Left lung (tissue), 10 donors: ENCODE measurements around the gene PIM3. TPM values are rescaled to one million over a fixed set of nuclear protein-coding genes. Genes with fewer than 3 reads are reported as not detected.
"Not testable (repeated sequence)": the region's sequence is repeated elsewhere in the genome, so short reads cannot be mapped to it uniquely, and the experiment has no call there.

Experiments
- ATAC-seq: fragments of 200-7000 bp; cut with Tn5 transposase; one replicate; pipeline ENCODE4 v1.9.1; 2020; ENCODE audit warnings: moderate library complexity
- DNase-seq, 4 donors: peaks; one replicate each; pipeline ENCODE4 v3.0.0-alpha.2; 2013 to 2020
- H3K27ac ChIP-seq, 2 donors: fragments of 200-600 bp; sonication (generic) in 1 of 2; one replicate each; pipeline versions ENCODE4 v1.5.0 to v1.8.0; 2020 to 2021
- H3K27me3 ChIP-seq, 2 donors: fragments of 200-600 bp; sonication (generic) in 1 of 2; one replicate each; pipeline versions ENCODE4 v1.5.0 to v1.8.0; 2020 to 2021
- H3K36me3 ChIP-seq, 2 donors: fragments of 200-600 bp; sonication (generic) in 1 of 2; one replicate each; pipeline versions ENCODE4 v1.5.0 to v1.8.0; 2020 to 2021
- H3K4me1 ChIP-seq, 2 donors: fragments of 200-600 bp; one replicate each; pipeline ENCODE4 v1.8.0; 2021
- H3K4me3 ChIP-seq, 2 donors: fragments of 200-600 bp; sonication (generic) in 1 of 2; one replicate each; pipeline versions ENCODE4 v1.5.0 to v1.8.0; 2020 to 2021; ENCODE audit warnings: mild to moderate bottlenecking in 1 of 2
- H3K9me3 ChIP-seq, 2 donors: fragments of 200-600 bp; sonication (generic) in 1 of 2; one replicate each; pipeline versions ENCODE4 v1.5.0 to v1.8.0; 2020 to 2021
- CTCF ChIP-seq, 2 donors: fragments of 200-600 bp; sonication (generic) in 1 of 2; IDR thresholded peaks; one replicate each; pipeline versions ENCODE4 v1.5.0 to v1.8.0; 2021; ENCODE audit warnings: antibody characterized with exemption in 2 of 2
- intact Hi-C, 2 donors: fragments of 100-400 bp; cut with DNase I; formaldehyde crosslinking; loops; one replicate each; pipeline versions ENCODE4 v1.11.2 to v1.14.2; 2022
- polyA plus RNA-seq, 6 donors: library from polyadenylated mRNA; unstranded; fragments of 120-200 nt; gene quantifications; one replicate each; pipeline ENCODE4 v1.2.1, GENCODE V29; 2013; ENCODE audit not compliant: insufficient read length in 6 of 6
- total RNA-seq, 2 donors: library from RNA; stranded (reverse); fragmentation: NEBNext Ultra II Directional; extraction: Animal tissue kit (Norgen Biotek cat#: 25700); gene quantifications; one replicate each; pipeline ENCODE4 v1.2.1, GENCODE V29; 2021
- donor health status: DM: no; HTN: yes; CAD: no.
- donor health status: DM: no; HTN: no; CAD: no.

The PIM3 gene
- total and polyA plus RNA-seq, 8 donors: 21.3 to 129 (median 32.1) TPM

- H3K27ac ChIP-seq: no peak overlapping the region
- ATAC-seq (no peak), DNase-seq (no peak)
- no peaks in the 10 kb centered on the region for H3K36me3 ChIP-seq
- no peaks in the 10 kb centered on the region for H3K27me3 ChIP-seq
- peaks cover 0 to 31% of the 10 kb centered on the region in 2 donors for H3K4me1 ChIP-seq
- no peaks in the 10 kb centered on the region for H3K9me3 ChIP-seq
- no peak for TF ChIP-seq CTCF (IDR thresholded peaks at IDR 0.05)
- H3K4me3 ChIP-seq: no peak overlapping the region
- intact Hi-C loops: no loop called here
Measured at GRCh38 chr22:49943405-49943765, 17.2 kb upstream of the PIM3 start.

DNA sequence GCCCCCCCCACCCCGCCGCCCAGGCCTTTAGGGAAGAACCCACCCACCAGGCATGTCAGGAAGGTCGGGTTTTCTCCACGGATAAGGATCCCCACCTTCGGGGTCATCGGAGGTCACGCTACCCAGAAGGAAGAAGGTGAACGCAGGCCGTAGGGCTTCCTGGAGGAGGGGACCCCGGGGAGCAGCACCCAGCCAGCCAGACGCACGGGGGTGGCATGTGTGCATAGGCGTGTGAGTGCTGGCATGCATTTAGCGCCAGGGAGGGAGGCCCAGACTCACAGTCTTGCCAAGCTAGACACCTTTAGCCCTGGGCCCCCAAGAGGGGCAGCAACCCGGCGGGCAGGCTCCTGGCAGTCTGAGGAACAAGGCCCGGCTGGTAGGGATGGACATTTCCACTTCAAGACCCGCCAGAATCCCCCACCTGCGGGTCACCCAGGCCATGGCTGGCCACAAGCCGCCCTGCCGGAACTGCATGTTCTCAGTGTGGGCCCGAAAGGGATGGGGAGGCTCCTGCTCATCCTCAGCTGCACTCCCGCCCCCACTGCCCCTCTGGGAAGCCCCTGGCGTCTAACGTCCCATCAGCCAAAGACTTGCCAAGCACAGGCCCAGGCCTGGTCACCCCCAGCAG is 16.7 kb upstream of the PIM3 start:
- TF ChIP-seq CTCF (IDR thresholded peaks at IDR 0.05): no peak
- no peaks in the 10 kb centered on the region for H3K27me3 ChIP-seq
- no peaks in the 10 kb centered on the region for H3K36me3 ChIP-seq
- H3K27ac ChIP-seq: peak overlapping the region in 1 of 2 donors; percentile 45
- H3K9me3 ChIP-seq: no peaks in the 10 kb centered on the region
- DNase-seq (no peak), ATAC-seq (no peak)
- H3K4me3 ChIP-seq: no peak overlapping the region
- intact Hi-C loops: no loop called here
- H3K4me1 ChIP-seq: peaks cover 0 to 26% of the 10 kb centered on the region in 2 donors

GRCh38 chr22:49944399-49944891 is 16.1 kb upstream of the PIM3 start:
- Histone ChIP-seq H3K27me3 (no peaks in the 10 kb centered on the region), H3K4me3 (no peak overlapping the region), H3K4me1 (peaks cover 0 to 20% of the 10 kb centered on the region in 2 donors), H3K27ac (peak overlapping the region in 1 of 2 donors; percentile 45), H3K36me3 (no peaks in the 10 kb centered on the region), H3K9me3 (no peaks in the 10 kb centered on the region)
- no peak for TF ChIP-seq CTCF (IDR thresholded peaks at IDR 0.05)
- DNase-seq (no peak), ATAC-seq (no peak)
- intact Hi-C loops: no loop called here

DNA sequence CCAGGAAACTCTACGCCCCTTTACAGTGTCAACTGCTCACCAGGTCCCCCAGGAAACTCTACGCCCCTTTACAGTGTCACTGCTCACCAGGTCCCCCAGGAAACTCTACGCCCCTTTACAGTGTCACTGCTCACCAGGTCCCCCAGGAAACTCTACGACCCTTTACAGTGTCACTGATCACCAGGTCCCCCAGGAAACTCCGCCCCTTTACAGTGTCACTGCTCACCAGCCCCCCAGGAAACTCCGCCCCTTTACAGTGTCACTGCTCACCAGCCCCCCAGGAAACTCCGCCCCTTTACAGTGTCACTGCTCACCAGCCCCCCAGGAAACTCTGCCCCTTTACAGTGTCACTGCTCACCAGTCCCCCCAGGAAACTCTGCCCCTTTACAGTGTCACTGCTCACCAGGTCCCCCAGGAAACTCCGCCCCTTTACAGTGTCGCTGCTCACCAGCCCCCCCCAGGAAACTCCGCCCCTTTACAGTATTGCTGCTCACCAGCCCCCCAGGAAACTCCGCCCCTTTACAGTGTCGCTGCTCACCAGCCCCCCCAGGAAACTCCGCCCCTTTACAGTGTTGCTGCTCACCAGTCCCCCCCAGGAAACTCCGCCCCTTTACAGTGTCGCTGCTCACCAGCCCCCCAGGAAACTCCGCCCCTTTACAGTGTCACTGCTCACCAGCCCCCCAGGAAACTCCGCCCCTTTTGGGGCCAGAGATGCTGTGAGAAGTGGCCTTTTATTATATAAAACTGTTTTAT is 15.4 kb upstream of the PIM3 start:
- peaks cover 4 to 25% of the 10 kb centered on the region in 2 donors for H3K4me1 ChIP-seq
- intact Hi-C loops, ATAC-seq, H3K36me3 ChIP-seq, H3K9me3 ChIP-seq, H3K4me3 ChIP-seq, H3K27me3 ChIP-seq, DNase-seq: not testable (repeated sequence)
- H3K27ac ChIP-seq: peak overlapping the region in 1 of 2 donors; percentile 41

GRCh38 chr22:49946612-49947295 is 13.8 kb upstream of the PIM3 start:
- TF ChIP-seq CTCF (IDR thresholded peaks at IDR 0.05): no peak
- Histone ChIP-seq H3K27me3 (no peaks in the 10 kb centered on the region), H3K27ac (peak overlapping the region in 1 of 2 donors; percentile 77), H3K9me3 (no peaks in the 10 kb centered on the region), H3K4me1 (peaks cover 10 to 38% of the 10 kb centered on the region in 2 donors), H3K4me3 (peak overlapping the region in 1 of 2 donors; percentile 36), H3K36me3 (no peaks in the 10 kb centered on the region)
- ATAC-seq: no peak
- intact Hi-C loops: no loop called here
- no peak for DNase-seq
